GM10248 (cell line): ENCODE results near the gene RAP1GAP2.

ENCODE experiments used
- CTCF ChIA-PET: fragments of 300-600 bp; sonication (Branson Sonifier 250); formaldehyde crosslinking; extraction: SDS; loops from one replicate; lab custom pipeline; 2021; ENCODE audit warnings: antibody characterized with exemption; lab: Yijun Ruan, JAX
- POLR2A ChIA-PET: fragments of 350-650 bp; sonication (Branson Sonifier 250); formaldehyde crosslinking; extraction: SDS; loops from one replicate; lab custom pipeline; 2020; ENCODE audit warnings: antibody characterized with exemption; lab: Yijun Ruan, JAX
- DNase-seq: peaks from one replicate; pipeline ENCODE4 v3.0.0; 2012; ENCODE audit errors: extremely low spot score
- TF ChIP-seq, protein P1 (sequence below): IDR thresholded peaks from 2 replicates; pipeline ENCODE4 v1.5.1; 2012; ENCODE audit warnings: mild to moderate bottlenecking, low read depth; ENCODE audit errors: extremely low read depth, missing control alignments, control extremely low read depth

The RAP1GAP2 gene

DNA sequence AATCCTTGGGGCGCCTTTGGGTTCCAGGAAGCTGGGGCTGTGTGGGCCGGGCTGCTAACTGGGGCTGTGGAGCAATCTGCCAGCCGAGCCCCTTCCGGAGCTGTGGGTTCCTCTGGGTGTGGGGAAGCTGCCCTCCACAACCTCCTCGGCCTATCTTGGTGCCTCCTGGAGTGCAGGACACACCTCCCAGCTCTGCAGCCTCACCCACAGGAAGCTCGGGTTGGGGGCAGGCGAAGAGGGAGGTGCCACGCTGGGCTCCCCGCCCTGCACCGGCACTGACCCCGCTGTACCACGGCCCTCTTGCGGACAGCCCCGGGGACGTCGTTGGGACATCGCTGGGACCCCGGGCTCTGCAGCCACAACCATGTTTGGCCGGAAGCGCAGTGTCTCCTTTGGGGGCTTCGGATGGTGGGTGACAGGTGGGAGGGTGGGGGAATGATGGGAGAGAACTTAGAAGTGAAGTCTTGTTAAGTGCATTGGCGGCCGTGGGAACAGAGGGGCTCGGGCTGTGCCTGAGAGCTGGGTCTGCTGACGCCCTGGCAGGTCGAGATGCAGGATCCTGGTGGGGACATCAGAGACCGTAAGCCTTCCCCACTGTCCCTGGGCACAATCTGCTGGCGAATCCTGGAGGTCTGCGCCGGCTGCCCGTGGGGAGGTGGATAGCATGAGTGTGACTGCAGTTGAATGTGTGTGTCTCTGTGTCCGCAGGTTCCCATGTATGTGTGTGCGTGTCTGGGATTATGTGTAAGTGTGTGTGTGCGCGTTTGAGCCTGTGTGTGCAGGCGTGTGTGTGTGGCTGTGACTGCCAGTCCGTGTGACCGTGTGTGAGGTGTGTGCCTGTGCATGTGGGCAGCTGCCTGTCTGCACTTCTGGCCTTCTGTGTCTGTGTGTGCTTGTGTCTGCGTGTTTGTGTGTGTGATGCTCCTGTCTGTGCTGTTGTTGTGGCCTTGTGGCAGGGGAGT is at the start of gene RAP1GAP2:
Gene RAP1GAP2 (plus strand): TSS at position 275 of the 962 bp plus-strand sequence. CDS start 90 bp downstream, at position 365.
- TF ChIP-seq, protein P1, sequence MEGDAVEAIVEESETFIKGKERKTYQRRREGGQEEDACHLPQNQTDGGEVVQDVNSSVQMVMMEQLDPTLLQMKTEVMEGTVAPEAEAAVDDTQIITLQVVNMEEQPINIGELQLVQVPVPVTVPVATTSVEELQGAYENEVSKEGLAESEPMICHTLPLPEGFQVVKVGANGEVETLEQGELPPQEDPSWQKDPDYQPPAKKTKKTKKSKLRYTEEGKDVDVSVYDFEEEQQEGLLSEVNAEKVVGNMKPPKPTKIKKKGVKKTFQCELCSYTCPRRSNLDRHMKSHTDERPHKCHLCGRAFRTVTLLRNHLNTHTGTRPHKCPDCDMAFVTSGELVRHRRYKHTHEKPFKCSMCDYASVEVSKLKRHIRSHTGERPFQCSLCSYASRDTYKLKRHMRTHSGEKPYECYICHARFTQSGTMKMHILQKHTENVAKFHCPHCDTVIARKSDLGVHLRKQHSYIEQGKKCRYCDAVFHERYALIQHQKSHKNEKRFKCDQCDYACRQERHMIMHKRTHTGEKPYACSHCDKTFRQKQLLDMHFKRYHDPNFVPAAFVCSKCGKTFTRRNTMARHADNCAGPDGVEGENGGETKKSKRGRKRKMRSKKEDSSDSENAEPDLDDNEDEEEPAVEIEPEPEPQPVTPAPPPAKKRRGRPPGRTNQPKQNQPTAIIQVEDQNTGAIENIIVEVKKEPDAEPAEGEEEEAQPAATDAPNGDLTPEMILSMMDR: no peak
- DNase-seq: no peak
- POLR2A ChIA-PET: no interaction called here
- CTCF ChIA-PET: interaction anchor here (0.8 to 1.7 kb wide), 3 partner anchors 10 to 53 kb away, joined by 3 to 4 read pairs (median 3); no protein-coding TSS in a partner anchor

DNA sequence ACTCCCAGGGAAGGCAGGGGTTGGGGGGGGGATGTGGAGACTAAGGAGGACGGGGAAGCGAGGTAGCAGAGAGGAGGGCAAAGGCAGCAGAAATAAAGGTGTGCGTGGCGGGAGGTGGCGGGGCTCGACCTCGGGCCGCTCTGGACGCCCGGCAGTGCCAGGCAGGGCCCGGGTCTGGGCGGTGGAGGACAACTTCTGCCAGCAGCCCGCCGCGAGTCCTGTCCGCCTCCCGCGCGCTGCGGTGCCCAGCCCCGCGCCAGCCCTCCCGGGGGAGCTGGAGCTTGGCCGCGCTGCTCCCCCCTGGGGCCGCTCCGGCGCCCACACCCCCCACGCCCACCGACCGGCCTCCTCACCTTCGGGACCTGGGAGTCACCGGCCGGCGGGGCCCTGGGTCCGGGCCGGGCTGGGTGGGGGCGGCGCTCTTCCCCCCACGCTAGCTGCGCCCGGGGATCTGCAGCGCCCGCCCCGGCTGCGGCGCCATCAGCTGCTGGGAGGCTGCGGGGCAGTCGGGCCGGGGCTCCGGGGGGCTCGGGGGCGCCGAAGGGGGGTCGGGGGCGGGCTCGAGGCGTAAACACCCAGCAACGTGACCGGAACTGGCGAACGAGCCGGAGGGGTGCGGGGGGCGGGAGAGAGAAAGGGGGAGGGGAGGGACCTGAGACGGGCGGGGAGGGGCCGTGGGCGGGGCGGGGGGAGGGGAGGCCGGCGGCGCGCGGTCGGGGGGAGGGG is 47.0 kb upstream of the RAP1GAP2 start, which contains the start of gene CCDC92B:
Gene CCDC92B (minus strand): TSS at position 595 of the 726 bp plus-strand sequence. CDS start 14,507 bp downstream, outside the sequence.
- no peak for DNase-seq
- CTCF ChIA-PET: no interaction called here
- TF ChIP-seq, protein P1: no peak
- POLR2A ChIA-PET: no interaction called here

DNA sequence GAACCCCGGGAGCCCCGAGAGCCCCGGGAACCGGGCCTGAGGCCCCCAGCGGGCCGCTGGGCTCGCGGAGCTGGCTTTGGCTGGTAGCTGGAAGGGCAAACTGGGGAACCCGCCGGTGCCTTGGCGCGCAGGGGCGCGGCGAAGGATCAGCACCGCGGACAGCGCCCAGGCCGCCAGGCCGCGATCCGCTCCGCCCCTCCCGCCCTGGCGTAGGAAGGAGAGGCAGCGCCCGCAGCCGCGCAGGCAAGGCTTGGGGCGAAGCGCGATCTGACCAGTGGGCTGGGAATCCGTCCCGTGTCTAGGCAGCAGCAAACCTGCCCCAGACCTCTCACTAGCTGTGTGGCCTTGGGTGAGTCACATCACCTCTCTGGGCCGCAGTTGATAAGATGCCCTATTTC is 46.5 kb upstream of the RAP1GAP2 start:
- POLR2A ChIA-PET: no interaction called here
- CTCF ChIA-PET: no interaction called here
- TF ChIP-seq, protein P1: no peak
- peak; percentile 93 for DNase-seq

DNA sequence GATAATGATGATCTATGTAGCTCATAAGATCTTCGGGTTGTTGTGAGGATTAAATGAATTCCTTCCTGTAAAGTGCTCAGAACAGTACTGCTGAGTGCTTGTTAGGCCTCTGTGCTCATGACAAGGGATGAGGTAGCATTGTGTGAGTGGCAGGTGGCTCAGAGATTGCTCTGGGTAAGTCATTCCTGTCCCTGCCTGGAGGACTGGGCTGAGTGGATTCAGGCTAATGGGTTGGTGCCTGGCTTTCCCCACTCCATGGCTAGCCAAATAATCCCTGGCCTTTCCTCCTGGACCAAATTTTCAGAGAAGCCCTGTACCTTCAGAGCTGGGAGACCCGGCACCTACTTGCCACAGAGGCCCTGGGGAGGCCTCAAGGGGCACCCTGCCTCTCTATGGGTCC is 45.5 kb upstream of the RAP1GAP2 start:
- ChIA-PET POLR2A (no interaction called here), CTCF (no interaction called here)
- DNase-seq: no peak
- TF ChIP-seq, protein P1: no peak

DNA sequence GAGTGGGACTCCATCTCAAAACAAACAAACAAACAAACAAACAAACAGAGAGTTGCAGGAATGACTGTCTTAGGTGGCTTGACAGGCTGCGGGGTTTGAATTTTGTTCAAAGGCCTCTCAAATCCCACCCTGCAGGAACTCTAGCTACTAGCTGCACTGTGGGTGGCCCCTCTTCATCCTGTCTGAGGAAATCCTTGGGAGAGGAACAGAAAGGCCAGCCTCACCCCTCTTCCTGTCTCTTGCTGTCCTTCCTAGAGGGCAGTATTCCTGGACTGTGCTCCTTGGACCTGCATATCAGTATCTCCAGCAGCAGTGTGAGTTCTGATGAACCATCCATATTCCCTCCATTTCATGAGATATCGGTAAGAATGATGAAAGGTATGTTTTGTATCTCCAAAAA is 44.7 kb upstream of the RAP1GAP2 start:
- DNase-seq: no peak
- TF ChIP-seq, protein P1: no peak
- ChIA-PET CTCF (no interaction called here), POLR2A (no interaction called here)
